Body of pancreas (tissue), 4 donors: ENCODE results near the gene COA5. TPM values are rescaled to one million over a fixed set of nuclear protein-coding genes. Genes with fewer than 3 reads are reported as not detected.

Experiments used
- ATAC-seq: fragments of 150-250 bp; one replicate; pipeline ENCODE4 v1.9.1; 2016
- DNase-seq, 4 donors: peaks; one replicate each; pipeline ENCODE4 v3.0.0-alpha.2; 2019
- H3K27ac ChIP-seq, 4 donors: fragments of 200-600 bp; sonication (generic); 1 replicate in 3 of 4; 2 replicates in 1 of 4; pipeline versions ENCODE4 v1.5.1 to v1.6.1; 2016 to 2019; ENCODE audit warnings: mild to moderate bottlenecking in 1 of 4, mixed read lengths in 1 of 4, moderate library complexity in 1 of 4
- H3K27me3 ChIP-seq, 2 donors: fragments of 200-600 bp; sonication (generic); one replicate each; pipeline ENCODE4 v1.6.0; 2016; ENCODE audit warnings: mild to moderate bottlenecking in 1 of 2
- H3K36me3 ChIP-seq, 2 donors: fragments of 200-600 bp; sonication (generic); replicated peaks in 1 of 2; 2 replicates each; pipeline ENCODE4 v1.5.1; 2016; ENCODE audit warnings: low read depth in 2 of 2; ENCODE audit not compliant: insufficient read depth in 1 of 2
- H3K4me1 ChIP-seq: fragments of 200-600 bp; sonication (generic); one replicate; pipeline ENCODE4 v1.6.0; 2016
- H3K4me3 ChIP-seq, 2 donors: fragments of 200-600 bp; sonication (generic); 1 replicate in 1 of 2; 2 replicates in 1 of 2; pipeline ENCODE4 v1.5.1; 2016 to 2019
- H3K9me3 ChIP-seq, 3 donors: fragments of 200-600 bp; sonication (generic); 1 replicate in 2 of 3; 2 replicates in 1 of 3; pipeline ENCODE4 v1.5.1; 2016
- POLR2A ChIP-seq, 3 donors: fragments of 450-650 bp; IDR thresholded peaks; one replicate each; pipeline ENCODE4 v1.6.1; 2016; ENCODE audit warnings: antibody characterized with exemption in 3 of 3, mild to moderate bottlenecking in 2 of 3
- WGBS, 2 donors: methylation state at CpG; one replicate each; pipeline ENCODE4 v1.1.5; 2017; 5-methylcytosine and 5-hydroxymethylcytosine counted together
- intact Hi-C: fragments of 100-400 bp; cut with DNase I; formaldehyde crosslinking; loops from one replicate; pipeline ENCODE4 v1.15.1; 2023
- total RNA-seq, 2 donors: library from RNA; depleted of rRNA; stranded (reverse); fragments of >200 nt; gene quantifications; one replicate each; pipeline ENCODE4 v1.1.0, GENCODE V29; 2016
- TF ChIP-seq, protein P1 (sequence below), 7 experiments: fragments of 450-650 bp in 4 of 7; fragments of 200-600 bp in 3 of 7; sonication (generic) in 3 of 7; IDR thresholded peaks; one replicate each; pipeline ENCODE4 v1.5.1; 2016 to 2019; ENCODE audit warnings: antibody characterized with exemption in 7 of 7

The COA5 gene
- total RNA-seq, 2 donors from 2014 or later: 20.1 to 39.2 TPM

DNA sequence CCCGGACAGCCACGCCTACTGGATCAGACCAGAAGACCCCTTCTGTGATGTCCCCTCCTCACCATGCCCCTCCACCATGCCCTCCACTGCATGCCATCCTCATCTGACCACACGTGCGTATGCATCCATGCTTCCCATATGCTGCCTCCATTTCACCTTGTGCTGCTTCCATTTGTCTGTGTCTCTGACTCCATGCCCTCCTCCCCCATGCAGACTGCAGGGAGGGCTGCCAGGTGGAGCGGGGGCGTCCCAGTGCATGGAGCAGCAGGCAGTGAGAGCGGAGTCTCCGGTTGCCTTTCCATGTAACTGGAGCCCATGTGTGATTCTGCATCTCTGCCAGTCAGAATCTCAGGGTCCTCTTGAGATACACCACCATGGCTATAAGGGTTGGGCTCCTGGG lies 52.6 kb downstream of the COA5 start:
- Histone ChIP-seq H3K36me3 (peaks cover 0 to 5% of the 10 kb centered on the region in 2 donors), H3K27me3 (no peaks in the 10 kb centered on the region), H3K4me3 (no peak overlapping the region), H3K27ac (no peak overlapping the region), H3K4me1 (no peaks in the 10 kb centered on the region), H3K9me3 (no peaks in the 10 kb centered on the region)
- TF ChIP-seq POLR2A (IDR thresholded peaks at IDR 0.05): no peak
- TF ChIP-seq, protein P1, sequence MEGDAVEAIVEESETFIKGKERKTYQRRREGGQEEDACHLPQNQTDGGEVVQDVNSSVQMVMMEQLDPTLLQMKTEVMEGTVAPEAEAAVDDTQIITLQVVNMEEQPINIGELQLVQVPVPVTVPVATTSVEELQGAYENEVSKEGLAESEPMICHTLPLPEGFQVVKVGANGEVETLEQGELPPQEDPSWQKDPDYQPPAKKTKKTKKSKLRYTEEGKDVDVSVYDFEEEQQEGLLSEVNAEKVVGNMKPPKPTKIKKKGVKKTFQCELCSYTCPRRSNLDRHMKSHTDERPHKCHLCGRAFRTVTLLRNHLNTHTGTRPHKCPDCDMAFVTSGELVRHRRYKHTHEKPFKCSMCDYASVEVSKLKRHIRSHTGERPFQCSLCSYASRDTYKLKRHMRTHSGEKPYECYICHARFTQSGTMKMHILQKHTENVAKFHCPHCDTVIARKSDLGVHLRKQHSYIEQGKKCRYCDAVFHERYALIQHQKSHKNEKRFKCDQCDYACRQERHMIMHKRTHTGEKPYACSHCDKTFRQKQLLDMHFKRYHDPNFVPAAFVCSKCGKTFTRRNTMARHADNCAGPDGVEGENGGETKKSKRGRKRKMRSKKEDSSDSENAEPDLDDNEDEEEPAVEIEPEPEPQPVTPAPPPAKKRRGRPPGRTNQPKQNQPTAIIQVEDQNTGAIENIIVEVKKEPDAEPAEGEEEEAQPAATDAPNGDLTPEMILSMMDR (IDR thresholded peaks at IDR 0.05): no peak
- no peak for ATAC-seq
- 86 to 90% methylated on average over 8 of the region's 8 CpGs for WGBS, 2 donors
- no peak for DNase-seq
- intact Hi-C loops: no loop called here

DNA sequence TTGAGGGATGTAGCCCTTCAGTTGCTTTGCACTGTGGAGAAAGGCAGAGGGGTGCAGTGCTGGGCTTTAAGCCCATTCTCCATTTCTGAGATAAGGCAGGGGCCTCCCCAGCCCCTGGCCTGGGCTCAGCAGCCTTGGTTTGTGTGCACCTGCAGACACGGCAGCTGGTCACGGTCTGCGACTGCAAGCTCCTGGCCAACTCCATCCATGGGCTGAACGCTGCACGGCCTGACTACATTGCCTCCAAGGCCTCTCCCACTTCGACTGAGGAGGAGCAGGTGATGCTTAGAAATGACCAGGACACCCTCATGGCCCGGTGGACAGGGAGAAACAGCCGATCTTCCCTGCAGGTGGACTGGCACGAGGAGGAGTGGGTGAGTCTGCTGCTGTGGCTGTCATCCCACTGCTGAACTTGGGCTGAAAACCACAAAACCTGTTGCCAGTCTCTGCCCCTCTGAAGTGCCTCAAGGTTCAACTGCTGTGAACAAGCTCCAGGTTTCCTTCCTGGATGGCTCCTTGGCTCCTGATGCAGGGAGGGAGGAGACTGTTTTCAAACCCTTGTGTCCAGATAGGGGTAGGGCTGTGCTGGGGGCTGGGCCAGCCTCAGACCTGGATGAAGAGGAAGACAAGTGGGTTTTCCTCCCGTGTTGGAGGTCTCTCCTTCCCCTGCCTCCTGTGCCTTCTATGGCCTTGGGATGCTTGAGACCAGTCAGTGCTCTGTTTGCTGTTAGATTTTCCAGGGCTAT lies 54.0 kb downstream of the COA5 start:
- 80 to 100% methylated on average over 3 to 10 of the region's 10 CpGs for WGBS, 2 donors
- Histone ChIP-seq H3K27me3 (no peaks in the 10 kb centered on the region), H3K9me3 (no peaks in the 10 kb centered on the region), H3K27ac (no peak overlapping the region), H3K4me3 (no peak overlapping the region), H3K4me1 (no peaks in the 10 kb centered on the region), H3K36me3 (peaks cover 0 to 5% of the 10 kb centered on the region in 2 donors)
- no peak for TF ChIP-seq POLR2A (IDR thresholded peaks at IDR 0.05)
- TF ChIP-seq, protein P1 (IDR thresholded peaks at IDR 0.05): no peak
- intact Hi-C loops: no loop called here
- ATAC-seq: no peak
- no peak for DNase-seq

DNA sequence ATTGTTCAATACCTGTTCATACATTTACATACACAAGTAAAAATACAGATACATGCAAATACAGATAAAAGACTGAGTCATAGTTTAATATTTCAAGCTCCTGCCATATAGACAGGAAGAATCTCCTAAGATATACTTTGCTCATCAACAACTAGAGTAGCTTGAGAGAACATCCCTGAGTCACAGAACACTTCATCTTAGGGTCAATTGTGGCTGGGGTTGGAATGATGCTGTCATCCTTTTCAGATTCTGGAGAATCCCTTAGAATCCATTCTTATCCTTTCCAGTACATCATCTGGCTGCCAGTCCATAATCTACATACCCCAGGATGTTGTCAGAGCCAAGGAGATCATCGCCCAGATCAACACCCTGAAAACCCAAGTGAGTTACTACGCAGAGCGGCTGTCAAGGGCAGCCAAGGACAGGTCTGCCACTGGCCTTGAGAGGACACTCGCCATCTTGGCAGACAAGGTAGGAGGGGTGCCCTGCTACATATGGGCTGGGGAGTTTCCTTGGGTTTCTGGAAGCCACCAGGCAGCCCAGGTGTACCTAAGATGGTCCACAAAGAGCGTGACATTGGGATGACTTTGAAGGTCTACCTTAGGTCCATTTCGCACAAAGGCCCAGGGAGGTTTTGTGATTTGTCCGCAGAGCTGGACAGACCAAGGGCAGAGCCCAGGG lies 55.7 kb downstream of the COA5 start:
- no peak overlapping the region for H3K27ac ChIP-seq
- no peak for ATAC-seq
- H3K36me3 ChIP-seq: peaks cover 0 to 5% of the 10 kb centered on the region in 2 donors
- no peaks in the 10 kb centered on the region for H3K4me1 ChIP-seq
- no peaks in the 10 kb centered on the region for H3K9me3 ChIP-seq
- 92 to 96% methylated on average over 7 of the region's 7 CpGs for WGBS, 2 donors
- DNase-seq: no peak
- no peaks in the 10 kb centered on the region for H3K27me3 ChIP-seq
- intact Hi-C loops: no loop called here
- no peak overlapping the region for H3K4me3 ChIP-seq
- TF ChIP-seq POLR2A (IDR thresholded peaks at IDR 0.05): no peak
- TF ChIP-seq, protein P1 (IDR thresholded peaks at IDR 0.05): no peak

DNA sequence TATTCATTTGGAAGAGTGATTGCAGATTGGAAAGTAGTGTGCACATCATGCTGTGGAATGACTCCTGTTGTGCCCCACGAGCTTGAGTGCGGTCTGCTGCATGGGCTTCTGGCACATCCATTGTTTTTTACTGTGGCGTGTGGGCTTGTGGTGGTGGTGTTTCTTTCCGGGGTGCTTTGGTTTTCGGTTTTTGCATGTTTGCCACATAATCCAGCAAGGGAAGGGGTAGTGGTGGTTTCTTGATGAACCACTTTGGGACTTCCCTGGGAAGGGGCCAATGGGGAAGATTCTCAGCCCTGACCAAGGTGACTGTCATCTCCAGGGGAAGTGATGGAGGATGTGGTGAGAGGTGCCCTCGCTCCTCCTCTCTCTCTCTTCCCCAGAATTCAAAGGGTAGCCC lies 57.0 kb downstream of the COA5 start:
- Histone ChIP-seq H3K36me3 (peaks cover 0 to 5% of the 10 kb centered on the region in 2 donors), H3K4me3 (no peak overlapping the region), H3K4me1 (no peaks in the 10 kb centered on the region), H3K27ac (no peak overlapping the region), H3K27me3 (no peaks in the 10 kb centered on the region), H3K9me3 (no peaks in the 10 kb centered on the region)
- TF ChIP-seq, protein P1 (IDR thresholded peaks at IDR 0.05): no peak
- TF ChIP-seq POLR2A (IDR thresholded peaks at IDR 0.05): no peak
- 76 to 88% methylated on average over 6 of the region's 6 CpGs for WGBS, 2 donors
- intact Hi-C loops: no loop called here
- no peak for DNase-seq
- no peak for ATAC-seq
